Activated CD4-positive, alpha-beta T cell treated with anti-CD3 and anti-CD28 coated beads, Interleukin-2, amount 10 ng/mL, durations not matched to agents 24 days and 14 days (primary cell): ENCODE data around the gene ACSM6. TPM values are rescaled to one million over a fixed set of nuclear protein-coding genes. Genes with fewer than 3 reads are reported as not detected.

Source experiments
- DNase-seq: peaks from one replicate; pipeline ENCODE4 v3.0.0; 2022
- H3K27ac Mint-ChIP-seq: one replicate; pipeline ENCODE4 v1.8.0; 2022; ENCODE audit warnings: mild to moderate bottlenecking, mixed read lengths
- H3K27me3 Mint-ChIP-seq: one replicate; pipeline ENCODE4 v1.8.0; 2022; ENCODE audit warnings: mixed read lengths
- H3K36me3 Mint-ChIP-seq: one replicate; pipeline ENCODE4 v1.8.0; 2022; ENCODE audit warnings: low read depth, mild to moderate bottlenecking, mixed read lengths
- H3K4me1 Mint-ChIP-seq: one replicate; pipeline ENCODE4 v1.8.0; 2021; ENCODE audit warnings: mixed read lengths
- H3K4me3 Mint-ChIP-seq: one replicate; pipeline ENCODE4 v1.8.0; 2022; ENCODE audit warnings: mild to moderate bottlenecking, moderate library complexity, mixed read lengths
- H3K9me3 Mint-ChIP-seq: one replicate; pipeline ENCODE4 v1.8.0; 2021; ENCODE audit warnings: mixed read lengths
- intact Hi-C: fragments of 100-400 bp; cut with micrococcal nuclease; formaldehyde crosslinking; loops from one replicate; pipeline ENCODE4 v1.15.1; 2023
- total RNA-seq: library from RNA; stranded (reverse); gene quantifications from 2 replicates; pipeline ENCODE4 v1.2.3, GENCODE V29; 2022

The ACSM6 gene
- total RNA-seq, 1 donor from 2014 or later: not detected

DNA sequence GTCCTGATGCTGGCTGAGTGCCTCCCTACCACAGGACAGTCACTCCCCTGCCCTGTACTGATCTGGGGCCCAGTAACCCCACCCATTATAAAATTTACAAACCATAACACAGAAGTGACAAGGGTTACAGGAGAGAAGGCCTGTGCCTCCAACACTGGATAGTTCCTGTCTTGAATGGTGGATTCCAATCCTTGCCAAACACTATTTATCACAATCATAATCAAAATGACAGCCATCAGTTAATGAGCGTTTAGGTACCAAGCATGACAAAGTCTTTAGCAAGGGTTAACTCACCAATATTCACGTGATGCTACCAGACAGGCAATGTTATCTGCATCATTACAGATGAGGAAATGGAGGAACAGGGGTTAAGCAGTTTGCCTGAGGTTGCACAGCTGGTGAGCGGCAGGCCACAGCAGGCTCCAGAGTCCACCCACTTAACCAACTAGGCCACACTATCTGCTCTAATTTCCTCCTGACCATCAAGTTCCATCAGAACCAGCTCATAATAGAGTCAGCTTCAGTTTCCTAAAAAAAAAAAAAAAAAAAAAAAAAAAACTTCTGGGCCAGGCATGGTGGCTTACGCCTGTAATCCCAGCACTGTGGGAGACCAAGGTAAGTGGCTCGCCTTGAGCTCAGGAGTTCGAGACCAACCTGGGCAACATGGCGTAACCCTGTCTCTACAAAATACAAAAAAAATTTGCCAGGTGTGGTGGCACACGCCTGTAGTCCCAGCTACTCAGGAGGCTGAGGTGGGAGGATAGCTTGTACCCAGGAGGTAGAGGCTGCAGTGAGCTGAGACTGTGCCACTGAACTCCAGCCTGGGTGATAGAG is 82.5 kb downstream of the ACSM6 start:
- DNase-seq: no peak
- Mint-ChIP-seq H3K27me3 (no peaks in the 10 kb centered on the region), H3K27ac (no peak overlapping the region), H3K4me3 (no peak overlapping the region), H3K4me1 (peaks cover 6% of the 10 kb centered on the region), H3K9me3 (no peaks in the 10 kb centered on the region), H3K36me3 (no peaks in the 10 kb centered on the region)
- intact Hi-C loops: no loop called here

- no peak overlapping the region for H3K27ac Mint-ChIP-seq
- intact Hi-C loops: no loop called here
- no peaks in the 10 kb centered on the region for H3K27me3 Mint-ChIP-seq
- DNase-seq: no peak
- peaks cover 6% of the 10 kb centered on the region for H3K4me1 Mint-ChIP-seq
- H3K4me3 Mint-ChIP-seq: no peak overlapping the region
- no peaks in the 10 kb centered on the region for H3K9me3 Mint-ChIP-seq
- H3K36me3 Mint-ChIP-seq: no peaks in the 10 kb centered on the region
These were observed 83.1 kb downstream of the ACSM6 start for GRCh38 chr10:95277201-95277570.

DNA sequence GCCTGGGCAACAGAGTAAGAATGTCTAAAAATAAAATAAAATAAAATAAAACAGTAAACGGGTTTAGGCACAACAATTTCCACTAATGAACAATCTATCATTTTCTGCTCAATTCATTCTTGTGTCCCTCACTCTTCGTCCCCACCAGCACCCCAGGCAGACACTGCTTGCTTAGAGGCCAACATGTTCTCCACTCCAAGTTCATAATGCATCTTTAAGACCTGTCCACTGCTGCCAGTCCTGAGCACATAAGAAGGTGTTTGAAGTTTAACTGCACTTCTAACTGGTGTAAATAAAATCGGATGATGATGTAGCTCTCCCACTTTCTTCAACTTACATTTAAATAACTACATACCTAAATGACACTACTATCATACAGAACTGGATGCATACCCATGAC is 83.6 kb downstream of the ACSM6 start:
- Mint-ChIP-seq H3K4me1 (peaks cover 6% of the 10 kb centered on the region), H3K27ac (no peak overlapping the region), H3K4me3 (no peak overlapping the region), H3K36me3 (no peaks in the 10 kb centered on the region), H3K27me3 (no peaks in the 10 kb centered on the region), H3K9me3 (no peaks in the 10 kb centered on the region)
- intact Hi-C loops: no loop called here
- no peak for DNase-seq

Other genes with a start within 250 kb of the ACSM6 start
- 0.12 TPM in 1 of 2 replicates, not detected in the other for gene CYP2C8, start 124.7 kb upstream of the ACSM6 start, total RNA-seq
- 3.1 and 3.2 TPM in 2 replicates for gene PDLIM1, start 96.8 kb downstream of the ACSM6 start, total RNA-seq